Activated B cell treated with CpG ODN at 0.5 μM for 24 hours (primary cell): ENCODE data around the gene C16orf54. TPM values are rescaled to one million over a fixed set of nuclear protein-coding genes. Genes with fewer than 3 reads are reported as not detected.
"Not testable (repeated sequence)": the region's sequence is repeated elsewhere in the genome, so short reads cannot be mapped to it uniquely, and the experiment has no call there.

Experiments used
- ATAC-seq: fragments of 200-7000 bp; cut with Tn5 transposase; one replicate; pipeline ENCODE4 v1.10.0; 2021; ENCODE audit warnings: low read depth, mild to moderate bottlenecking, moderate library complexity
- CTCF ChIA-PET: fragments of 350-600 bp; sonication (Branson Sonifier 250); formaldehyde crosslinking; loops from one replicate; lab custom pipeline; 2021; ENCODE audit warnings: antibody characterized with exemption; lab: Charles Lee
- POLR2A ChIA-PET: fragments of 350-600 bp; sonication (Branson Sonifier 250); formaldehyde crosslinking; loops from one replicate; lab custom pipeline; 2021; ENCODE audit warnings: antibody characterized with exemption; lab: Charles Lee
- DNase-seq: peaks from one replicate; pipeline ENCODE4 v3.0.0; 2022
- H3K27ac Mint-ChIP-seq: one replicate; pipeline ENCODE4 v1.8.0; 2020; ENCODE audit warnings: mixed read lengths
- H3K27me3 Mint-ChIP-seq: one replicate; pipeline ENCODE4 v1.8.0; 2021; ENCODE audit warnings: mixed read lengths
- H3K36me3 Mint-ChIP-seq: one replicate; pipeline ENCODE4 v1.8.0; 2021; ENCODE audit warnings: low read depth, mixed read lengths
- H3K4me1 Mint-ChIP-seq: one replicate; pipeline ENCODE4 v1.8.0; 2021; ENCODE audit warnings: mixed read lengths
- H3K4me3 Mint-ChIP-seq: one replicate; pipeline ENCODE4 v1.8.0; 2020; ENCODE audit warnings: mild to moderate bottlenecking, mixed read lengths
- H3K9me3 Mint-ChIP-seq: one replicate; pipeline ENCODE4 v1.8.0; 2020; ENCODE audit warnings: mixed read lengths
- CTCF ChIP-seq: fragments of 200-600 bp; IDR thresholded peaks from one replicate; pipeline ENCODE4 v1.8.0; 2022; ENCODE audit warnings: antibody characterized with exemption, mild to moderate bottlenecking
- intact Hi-C: fragments of 100-400 bp; cut with micrococcal nuclease; formaldehyde crosslinking; loops from one replicate; pipeline ENCODE4 v1.15.1; 2024
- total RNA-seq: library from RNA; stranded (reverse); gene quantifications from 2 replicates; pipeline ENCODE4 v1.2.3, GENCODE V29; 2022

C16orf54 gene
- total RNA-seq, 1 donor from 2014 or later, result 22.5 TPM

GRCh38 chr16:29767062-29767461 is 21.3 kb upstream of the C16orf54 start:
- TF ChIP-seq CTCF, result no peak
- H3K4me3 Mint-ChIP-seq, result no peak overlapping the region
- POLR2A ChIA-PET, result interaction anchor here (0.7 kb wide), 1 partner anchor 50 kb away, joined by 4 read pairs; no protein-coding TSS in a partner anchor
- H3K9me3 Mint-ChIP-seq, result no peaks in the 10 kb centered on the region
- ATAC-seq, result no peak
- H3K27ac Mint-ChIP-seq, result no peak overlapping the region
- DNase-seq, result no peak
- H3K36me3 Mint-ChIP-seq, result no peaks in the 10 kb centered on the region
- no peaks in the 10 kb centered on the region for H3K27me3 Mint-ChIP-seq
- intact Hi-C loops, result no loop called here
- H3K4me1 Mint-ChIP-seq, result no peaks in the 10 kb centered on the region
- CTCF ChIA-PET, result no interaction called here

- H3K36me3 Mint-ChIP-seq, result no peaks in the 10 kb centered on the region
- H3K27ac Mint-ChIP-seq, result no peak overlapping the region
- ATAC-seq (no peak), DNase-seq (no peak)
- H3K4me1 Mint-ChIP-seq, result no peaks in the 10 kb centered on the region
- intact Hi-C loops, result no loop called here
- ChIA-PET CTCF (no interaction called here), POLR2A (interaction anchor here (0.7 kb wide), 1 partner anchor 51 kb away, joined by 4 read pairs; no protein-coding TSS in a partner anchor)
- H3K9me3 Mint-ChIP-seq, result no peaks in the 10 kb centered on the region
- no peak for TF ChIP-seq CTCF
- H3K27me3 Mint-ChIP-seq, result no peaks in the 10 kb centered on the region
- H3K4me3 Mint-ChIP-seq, result no peak overlapping the region
Measured at GRCh38 chr16:29766571-29766970, 20.8 kb upstream of the C16orf54 start.

GRCh38 chr16:29765167-29766032 is 19.6 kb upstream of the C16orf54 start:
- DNase-seq, result no peak
- no peak overlapping the region for H3K4me3 Mint-ChIP-seq
- no peaks in the 10 kb centered on the region for H3K36me3 Mint-ChIP-seq
- no peaks in the 10 kb centered on the region for H3K27me3 Mint-ChIP-seq
- ATAC-seq, result no peak
- H3K4me1 Mint-ChIP-seq, result no peaks in the 10 kb centered on the region
- no peaks in the 10 kb centered on the region for H3K9me3 Mint-ChIP-seq
- intact Hi-C loops, result no loop called here
- CTCF ChIA-PET, result no interaction called here
- POLR2A ChIA-PET, result interaction anchor here (0.7 to 1.0 kb wide), 2 partner anchors 14 to 152 kb away, joined by 3 to 10 read pairs; no protein-coding TSS in a partner anchor
- no peak overlapping the region for H3K27ac Mint-ChIP-seq
- no peak for TF ChIP-seq CTCF

- Mint-ChIP-seq H3K4me3 (no peak overlapping the region), H3K4me1 (peaks cover 1% of the 10 kb centered on the region), H3K27me3 (no peaks in the 10 kb centered on the region), H3K27ac (no peak overlapping the region), H3K9me3 (no peaks in the 10 kb centered on the region), H3K36me3 (no peaks in the 10 kb centered on the region)
- DNase-seq (no peak), ATAC-seq (no peak)
- no peak for TF ChIP-seq CTCF
- ChIA-PET CTCF (interaction anchor here (0.6 kb wide), 1 partner anchor 9 kb away, joined by 3 read pairs; no protein-coding TSS in a partner anchor), POLR2A (no interaction called here)
- intact Hi-C loops, result no loop called here
Measured at GRCh38 chr16:29763326-29763725, 17.5 kb upstream of the C16orf54 start.

- POLR2A ChIA-PET, result no interaction called here
- H3K9me3 Mint-ChIP-seq, result no peaks in the 10 kb centered on the region
- no peak overlapping the region for H3K4me3 Mint-ChIP-seq
- no peak for DNase-seq
- peaks cover 7% of the 10 kb centered on the region for H3K4me1 Mint-ChIP-seq
- intact Hi-C loops, result no loop called here
- no peaks in the 10 kb centered on the region for H3K36me3 Mint-ChIP-seq
- TF ChIP-seq CTCF, result no peak
- H3K27ac Mint-ChIP-seq, result no peak overlapping the region
- no peak for ATAC-seq
- no peaks in the 10 kb centered on the region for H3K27me3 Mint-ChIP-seq
- CTCF ChIA-PET, result no interaction called here
Measured at GRCh38 chr16:29761882-29762281, 16.1 kb upstream of the C16orf54 start.

- H3K4me3 Mint-ChIP-seq, result not testable (repeated sequence)
Measured at GRCh38 chr16:29761280-29761651, 15.5 kb upstream of the C16orf54 start.

More at GRCh38 chr16:29761280-29761651, 15.5 kb upstream of the C16orf54 start:
- H3K9me3 Mint-ChIP-seq, DNase-seq, CTCF ChIA-PET, H3K36me3 Mint-ChIP-seq, intact Hi-C loops, H3K27me3 Mint-ChIP-seq, ATAC-seq, H3K27ac Mint-ChIP-seq: not testable (repeated sequence)
- H3K4me1 Mint-ChIP-seq, result peaks cover 11% of the 10 kb centered on the region
- POLR2A ChIA-PET, result interaction anchor here (0.6 kb wide), 1 partner anchor 541 kb away, joined by 3 read pairs; no protein-coding TSS in a partner anchor
